Upper lobe of left lung (tissue), 4 donors: Measurements from ENCODE around the gene KHDC4.

Experiments
- CTCF ChIP-seq, 6 experiments: fragments of 450-650 bp in 4 of 6; fragments of 200-600 bp in 2 of 6; sonication (generic) in 2 of 6; IDR thresholded peaks; one replicate each; pipeline ENCODE4 v1.5.1; 2016 to 2019; ENCODE audit warnings: antibody characterized with exemption in 6 of 6
- EP300 ChIP-seq, 4 donors: sonication (generic); formaldehyde crosslinking; IDR thresholded peaks; one replicate each; pipeline ENCODE4 v1.5.1; 2017; ENCODE audit warnings: antibody characterized with exemption in 4 of 4, control low read depth in 2 of 4
- POLR2A ChIP-seq, 4 donors: fragments of 450-650 bp; IDR thresholded peaks; one replicate each; pipeline ENCODE4 v1.5.1; 2016 to 2017; ENCODE audit warnings: antibody characterized with exemption in 4 of 4, mild to moderate bottlenecking in 2 of 4
- POLR2AphosphoS5 ChIP-seq, 2 donors: sonication (generic); formaldehyde crosslinking; IDR thresholded peaks; one replicate each; pipeline ENCODE4 v1.5.1; 2017; ENCODE audit warnings: antibody characterized with exemption in 2 of 2

- TF ChIP-seq CTCF (IDR thresholded peaks at IDR 0.05) (no peak), POLR2AphosphoS5 (IDR thresholded peaks at IDR 0.05) (no peak), EP300 (IDR thresholded peaks at IDR 0.05) (no peak), POLR2A (IDR thresholded peaks at IDR 0.05) (no peak)
These were observed 61.7 kb downstream of the KHDC4 start for GRCh38 chr1:155872527-155872926.
